ENCODE results near the gene KCNMB1. TPM values are rescaled to one million over a fixed set of nuclear protein-coding genes. Genes with fewer than 3 reads are reported as not detected.

KCNMB1 gene
- total RNA-seq, 3 donors from 2014 or later (not counting 1 experiment from before 2014, with no cell fraction given), result 0.23 to 0.48 (median 0.35) TPM

DNA sequence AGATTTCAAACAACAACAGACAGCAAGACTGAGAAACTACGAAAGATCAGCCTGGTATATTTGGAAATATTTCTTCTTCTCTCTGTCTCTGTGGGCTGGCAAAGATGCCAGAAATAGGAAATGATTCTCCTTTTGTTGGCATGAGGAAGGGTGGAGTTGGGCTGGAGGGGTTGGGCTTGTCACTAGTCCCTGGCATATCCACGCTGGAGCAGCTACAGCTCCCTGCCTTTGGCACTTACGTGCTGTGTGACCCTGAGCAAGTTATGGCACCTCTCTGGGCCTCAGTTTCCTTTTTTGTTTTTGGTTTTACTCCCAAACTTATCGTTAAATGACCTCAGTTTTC is 354 bp upstream of the KCNMB1 start:
- WGBS (ENCODE audit: insufficient coverage), result 77% methylated on average over 4 of the region's 4 CpGs
- TF ChIP-seq, protein P1, sequence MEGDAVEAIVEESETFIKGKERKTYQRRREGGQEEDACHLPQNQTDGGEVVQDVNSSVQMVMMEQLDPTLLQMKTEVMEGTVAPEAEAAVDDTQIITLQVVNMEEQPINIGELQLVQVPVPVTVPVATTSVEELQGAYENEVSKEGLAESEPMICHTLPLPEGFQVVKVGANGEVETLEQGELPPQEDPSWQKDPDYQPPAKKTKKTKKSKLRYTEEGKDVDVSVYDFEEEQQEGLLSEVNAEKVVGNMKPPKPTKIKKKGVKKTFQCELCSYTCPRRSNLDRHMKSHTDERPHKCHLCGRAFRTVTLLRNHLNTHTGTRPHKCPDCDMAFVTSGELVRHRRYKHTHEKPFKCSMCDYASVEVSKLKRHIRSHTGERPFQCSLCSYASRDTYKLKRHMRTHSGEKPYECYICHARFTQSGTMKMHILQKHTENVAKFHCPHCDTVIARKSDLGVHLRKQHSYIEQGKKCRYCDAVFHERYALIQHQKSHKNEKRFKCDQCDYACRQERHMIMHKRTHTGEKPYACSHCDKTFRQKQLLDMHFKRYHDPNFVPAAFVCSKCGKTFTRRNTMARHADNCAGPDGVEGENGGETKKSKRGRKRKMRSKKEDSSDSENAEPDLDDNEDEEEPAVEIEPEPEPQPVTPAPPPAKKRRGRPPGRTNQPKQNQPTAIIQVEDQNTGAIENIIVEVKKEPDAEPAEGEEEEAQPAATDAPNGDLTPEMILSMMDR (IDR thresholded peaks at IDR 0.05), result no peak

DNA sequence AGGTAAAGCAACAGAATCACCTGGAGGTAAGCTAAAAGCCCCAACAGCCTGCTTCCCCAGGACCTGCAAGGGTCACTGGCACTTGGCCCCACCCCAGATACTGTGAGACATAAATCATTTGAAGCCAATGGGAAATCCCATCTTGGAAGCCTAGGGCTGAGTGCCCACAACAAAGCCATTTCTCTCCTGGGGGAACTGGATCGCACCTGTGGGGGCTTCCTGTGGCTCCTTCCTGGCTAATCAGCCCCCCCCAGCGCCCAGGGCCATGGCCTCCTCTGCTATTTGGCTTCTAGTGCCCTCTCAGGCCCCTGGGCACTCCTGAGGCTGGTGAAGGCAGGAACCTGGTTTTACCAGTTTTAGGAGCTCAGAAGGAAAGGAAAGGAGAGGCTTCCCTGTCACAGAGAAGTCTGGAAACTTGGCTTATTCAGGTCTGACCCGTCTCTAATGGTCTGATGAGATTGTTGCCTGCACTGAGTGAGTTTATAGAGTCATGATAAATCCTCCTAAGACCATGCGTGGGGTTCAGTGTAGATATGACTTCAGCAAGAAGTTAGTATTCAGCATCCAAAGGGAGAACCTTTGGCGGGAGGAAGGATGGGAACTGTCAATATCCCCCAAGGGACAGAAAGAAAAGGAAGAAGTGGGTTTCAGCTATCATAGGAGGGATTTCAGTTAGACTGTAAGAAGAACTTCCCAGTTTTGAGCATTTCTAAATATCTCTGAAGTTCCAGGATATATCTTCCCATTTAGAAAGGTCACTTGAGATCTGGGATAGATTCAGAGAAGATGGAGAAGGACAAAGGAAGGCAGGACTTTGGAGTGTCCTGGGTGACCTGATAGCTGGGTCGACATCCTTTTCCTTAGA is 1.2 kb downstream of the KCNMB1 start:
- no peak for ATAC-seq
- no peak overlapping the region for H3K27ac ChIP-seq (ENCODE audit: low read length)
- Mint-ChIP-seq H3K27ac (no peak overlapping the region), H3K36me3 (no peaks in the 10 kb centered on the region), H3K9me3 (no peaks in the 10 kb centered on the region), H3K4me1 (peaks cover under 1 to 2% of the 10 kb centered on the region in 2 donors), H3K4me3 (no peak overlapping the region), H3K27me3 (ENCODE audit: low read depth in 2 of 2) (peaks cover 8 to 15% of the 10 kb centered on the region in 2 donors)
- H3K36me3 ChIP-seq (ENCODE audit: control insufficient read depth, insufficient read depth, low read length), result no peaks in the 10 kb centered on the region
- WGBS (ENCODE audit: insufficient coverage), result 84% methylated on average over 6 of the region's 6 CpGs
- H3K9me3 ChIP-seq (ENCODE audit: control insufficient read depth, insufficient read depth, low read length), result no peaks in the 10 kb centered on the region
- H3K4me1 ChIP-seq (ENCODE audit: control insufficient read depth, insufficient read depth, low read length), result no peaks in the 10 kb centered on the region
- TF ChIP-seq, protein P1 (IDR thresholded peaks at IDR 0.05), result no peak
- intact Hi-C loops (cut with micrococcal nuclease), result no loop called here
- H3K27me3 ChIP-seq (ENCODE audit: control insufficient read depth, insufficient read depth, low read length), result no peaks in the 10 kb centered on the region
- DNase-seq, result no peak
- no peak overlapping the region for H3K4me3 ChIP-seq (ENCODE audit: low read length)

More for the DNA sequence above, 354 bp upstream of the KCNMB1 start:
- no peak overlapping the region for H3K27ac ChIP-seq (ENCODE audit: low read length)
- intact Hi-C loops (cut with micrococcal nuclease), result no loop called here
- Mint-ChIP-seq H3K9me3 (no peaks in the 10 kb centered on the region), H3K36me3 (no peaks in the 10 kb centered on the region), H3K27ac (no peak overlapping the region), H3K4me3 (no peak overlapping the region), H3K27me3 (ENCODE audit: low read depth in 2 of 2) (peaks cover 8 to 15% of the 10 kb centered on the region in 2 donors), H3K4me1 (peaks cover 11 to 13% of the 10 kb centered on the region in 2 donors)
- H3K27me3 ChIP-seq (ENCODE audit: control insufficient read depth, insufficient read depth, low read length), result no peaks in the 10 kb centered on the region
- H3K36me3 ChIP-seq (ENCODE audit: control insufficient read depth, insufficient read depth, low read length), result no peaks in the 10 kb centered on the region
- H3K9me3 ChIP-seq (ENCODE audit: control insufficient read depth, insufficient read depth, low read length), result no peaks in the 10 kb centered on the region
- H3K4me3 ChIP-seq (ENCODE audit: low read length), result no peak overlapping the region
- DNase-seq, result no peak
- no peaks in the 10 kb centered on the region for H3K4me1 ChIP-seq (ENCODE audit: control insufficient read depth, insufficient read depth, low read length)
- ATAC-seq, result no peak

DNA sequence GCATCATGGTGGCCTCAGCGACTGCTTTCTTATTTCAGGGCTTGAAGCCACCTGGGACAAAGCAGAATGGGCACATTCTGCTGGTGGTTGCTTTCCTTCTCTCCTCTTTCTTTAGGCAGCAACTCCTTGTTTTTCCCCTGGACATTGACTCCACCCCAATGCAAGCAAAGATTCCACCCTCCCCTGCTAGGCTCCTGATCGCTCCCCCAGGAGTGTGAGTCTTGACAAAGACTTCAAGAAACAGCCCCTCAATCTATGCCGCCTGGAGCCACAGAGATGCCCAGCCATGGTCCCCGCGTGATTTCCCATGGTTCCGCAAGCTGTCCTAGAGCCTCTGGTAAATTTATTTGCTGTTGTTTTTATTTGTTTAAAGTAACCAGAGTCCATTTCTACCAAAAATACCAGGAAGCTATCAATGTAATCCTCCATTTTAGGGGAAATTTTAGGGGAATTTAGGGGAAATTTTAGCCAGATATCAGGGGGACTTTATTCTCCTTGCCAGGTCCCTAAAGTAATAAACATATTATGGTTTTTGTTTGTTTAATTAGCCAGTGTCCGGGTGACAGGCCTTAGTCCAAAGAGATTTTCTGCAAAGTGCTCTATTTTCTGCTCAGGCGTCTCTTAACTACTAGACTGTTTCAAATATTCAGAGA is 2.3 kb downstream of the KCNMB1 start:
- 88% methylated on average over 8 of the region's 8 CpGs for WGBS (ENCODE audit: insufficient coverage)
- no peaks in the 10 kb centered on the region for H3K4me1 ChIP-seq (ENCODE audit: control insufficient read depth, insufficient read depth, low read length)
- H3K27me3 Mint-ChIP-seq (ENCODE audit: low read depth in 2 of 2), result peaks cover 8 to 15% of the 10 kb centered on the region in 2 donors
- TF ChIP-seq, protein P1 (IDR thresholded peaks at IDR 0.05), result no peak
- H3K27me3 ChIP-seq (ENCODE audit: control insufficient read depth, insufficient read depth, low read length), result no peaks in the 10 kb centered on the region
- H3K9me3 ChIP-seq (ENCODE audit: control insufficient read depth, insufficient read depth, low read length), result no peaks in the 10 kb centered on the region
- no peak overlapping the region for H3K27ac Mint-ChIP-seq
- H3K9me3 Mint-ChIP-seq, result no peaks in the 10 kb centered on the region
- H3K36me3 Mint-ChIP-seq, result no peaks in the 10 kb centered on the region
- no peaks in the 10 kb centered on the region for H3K36me3 ChIP-seq (ENCODE audit: control insufficient read depth, insufficient read depth, low read length)
- no peak for ATAC-seq
- no peak overlapping the region for H3K27ac ChIP-seq (ENCODE audit: low read length)
- H3K4me1 Mint-ChIP-seq, result no peaks in the 10 kb centered on the region
- no peak overlapping the region for H3K4me3 ChIP-seq (ENCODE audit: low read length)
- no peak for DNase-seq
- intact Hi-C loops (cut with micrococcal nuclease), result no loop called here
- no peak overlapping the region for H3K4me3 Mint-ChIP-seq
